SKM-1 treated with dmso at 0.1 percent for 144 hours (cell line): ENCODE data around the gene CEBPB.
A peak's percentile ranks its signal among the peaks of the same experiment; 100 is the strongest.
"Not testable (repeated sequence)": the region's sequence is repeated elsewhere in the genome, so short reads cannot be mapped to it uniquely, and the experiment has no call there.

Source experiments
- DNase-seq: peaks from one replicate; lab custom pipeline; 2025; ENCODE audit not compliant: unreplicated experiment; lab: John Stamatoyannopoulos, UW

CEBPB gene

DNA sequence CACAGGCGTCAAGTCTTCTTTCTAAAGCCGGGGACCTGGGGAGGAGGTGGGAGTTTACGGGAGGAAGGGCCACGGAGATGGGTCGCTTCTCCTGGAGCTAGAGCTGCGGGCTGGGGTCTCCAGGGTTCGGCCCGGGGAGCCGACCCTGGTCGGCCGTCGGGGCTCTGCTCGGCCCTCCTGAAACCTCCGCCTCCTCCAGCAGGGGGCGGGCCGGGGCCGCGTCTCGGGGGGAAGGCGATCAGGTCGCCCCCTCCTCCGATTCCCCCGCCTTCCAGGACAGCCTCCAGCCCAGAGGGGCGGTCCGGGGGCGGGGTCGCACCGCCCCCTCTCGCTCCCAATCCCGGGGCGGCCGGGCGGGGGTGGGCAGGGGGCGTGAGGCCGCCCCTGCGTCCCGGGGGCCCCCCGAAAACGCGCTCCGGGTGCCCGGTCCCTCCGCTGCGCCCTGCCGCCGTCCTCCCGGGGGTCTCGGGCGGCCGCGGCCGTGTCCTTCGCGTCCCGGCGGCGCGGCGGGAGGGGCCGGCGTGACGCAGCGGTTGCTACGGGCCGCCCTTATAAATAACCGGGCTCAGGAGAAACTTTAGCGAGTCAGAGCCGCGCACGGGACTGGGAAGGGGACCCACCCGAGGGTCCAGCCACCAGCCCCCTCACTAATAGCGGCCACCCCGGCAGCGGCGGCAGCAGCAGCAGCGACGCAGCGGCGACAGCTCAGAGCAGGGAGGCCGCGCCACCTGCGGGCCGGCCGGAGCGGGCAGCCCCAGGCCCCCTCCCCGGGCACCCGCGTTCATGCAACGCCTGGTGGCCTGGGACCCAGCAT lies at the start of gene CEBPB:
Gene CEBPB, plus strand, starts transcription at position 580 of the 814 bp plus-strand sequence. Its CDS starts 204 bp downstream, at position 784.
- DNase-seq: peak; percentile 85

- no peak for DNase-seq
Observed at GRCh38 chr20:50141018-50141675, 49.5 kb upstream of the CEBPB start.

DNA sequence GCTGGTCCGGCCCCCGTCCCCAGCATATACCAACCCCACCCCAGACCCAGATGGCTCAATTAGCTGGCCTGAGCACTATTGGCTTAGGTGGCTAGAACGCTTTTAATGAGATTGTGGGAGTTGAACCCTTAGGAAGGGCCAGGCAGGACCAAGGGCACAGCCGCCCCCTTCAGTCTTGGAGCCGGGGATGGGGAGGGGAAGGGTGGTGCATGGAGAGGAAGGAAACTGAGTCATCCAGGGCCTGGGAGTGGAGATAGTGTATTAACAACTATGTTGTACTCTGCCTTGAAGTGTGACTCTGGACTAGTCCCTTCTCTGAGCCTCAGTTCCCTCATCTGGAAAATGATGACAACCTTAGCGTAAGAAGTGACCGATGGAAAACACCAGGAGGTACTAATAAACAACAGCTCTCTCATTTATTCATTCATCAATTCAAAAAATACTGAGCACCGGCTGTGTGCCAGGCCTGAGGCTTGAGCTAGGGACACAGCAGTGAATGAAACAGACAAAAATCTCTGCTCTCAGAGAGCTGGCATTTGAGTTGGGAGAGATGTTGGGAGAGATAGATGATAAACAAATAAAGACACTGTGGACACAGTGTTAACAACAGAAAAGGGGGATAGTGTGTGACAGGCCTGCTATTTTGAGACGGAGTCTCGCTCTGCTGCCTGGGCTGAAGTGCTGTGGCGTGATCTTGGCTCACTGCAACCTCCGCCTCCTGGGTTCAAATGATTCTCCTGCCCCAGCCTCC lies 48.6 kb upstream of the CEBPB start:
- DNase-seq: no peak

DNA sequence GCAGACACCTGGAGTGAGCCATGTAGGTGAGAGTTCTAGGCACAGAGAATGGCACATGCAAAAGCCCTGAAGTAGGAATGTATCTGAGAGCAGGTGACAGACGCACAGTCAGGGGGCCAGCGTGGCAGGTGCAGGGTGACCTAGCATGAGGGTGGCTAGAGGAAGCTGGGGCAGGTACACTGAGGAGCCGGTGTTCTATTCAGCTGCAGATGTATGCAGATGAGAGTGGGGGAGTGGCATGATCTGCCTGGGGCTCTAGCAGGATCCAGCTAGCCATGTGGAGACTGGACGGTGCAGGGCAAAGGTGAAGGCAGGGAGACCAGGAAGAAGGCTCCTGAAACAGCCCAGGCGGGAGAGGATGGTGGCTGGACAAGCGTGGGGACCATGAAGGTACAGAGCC lies 47.8 kb upstream of the CEBPB start:
- no peak for DNase-seq

GRCh38 chr20:50144362-50144761 lies 46.3 kb upstream of the CEBPB start:
- DNase-seq: peak; percentile 37

DNA sequence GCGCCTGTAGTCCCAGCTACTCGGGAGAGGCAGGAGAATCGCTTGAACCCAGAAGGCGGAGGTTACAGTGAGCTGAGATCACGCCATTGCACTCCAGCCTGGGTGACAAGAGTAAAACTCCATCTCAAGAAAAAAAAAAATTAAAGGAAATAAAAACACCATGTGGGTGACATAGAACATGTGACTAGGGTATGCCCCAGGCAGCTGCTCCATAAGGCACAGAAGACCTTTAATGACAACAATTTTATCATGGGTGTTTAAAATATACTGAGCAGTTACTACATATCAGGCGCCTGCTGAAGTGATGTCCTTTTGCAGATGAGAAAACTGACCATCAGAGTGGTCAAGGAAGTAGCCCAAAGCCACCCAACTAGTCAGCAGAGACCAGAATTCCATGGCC lies 45.1 kb upstream of the CEBPB start:
- DNase-seq: no peak

- no peak for DNase-seq
Observed at GRCh38 chr20:50146214-50146613, 44.4 kb upstream of the CEBPB start.

DNA sequence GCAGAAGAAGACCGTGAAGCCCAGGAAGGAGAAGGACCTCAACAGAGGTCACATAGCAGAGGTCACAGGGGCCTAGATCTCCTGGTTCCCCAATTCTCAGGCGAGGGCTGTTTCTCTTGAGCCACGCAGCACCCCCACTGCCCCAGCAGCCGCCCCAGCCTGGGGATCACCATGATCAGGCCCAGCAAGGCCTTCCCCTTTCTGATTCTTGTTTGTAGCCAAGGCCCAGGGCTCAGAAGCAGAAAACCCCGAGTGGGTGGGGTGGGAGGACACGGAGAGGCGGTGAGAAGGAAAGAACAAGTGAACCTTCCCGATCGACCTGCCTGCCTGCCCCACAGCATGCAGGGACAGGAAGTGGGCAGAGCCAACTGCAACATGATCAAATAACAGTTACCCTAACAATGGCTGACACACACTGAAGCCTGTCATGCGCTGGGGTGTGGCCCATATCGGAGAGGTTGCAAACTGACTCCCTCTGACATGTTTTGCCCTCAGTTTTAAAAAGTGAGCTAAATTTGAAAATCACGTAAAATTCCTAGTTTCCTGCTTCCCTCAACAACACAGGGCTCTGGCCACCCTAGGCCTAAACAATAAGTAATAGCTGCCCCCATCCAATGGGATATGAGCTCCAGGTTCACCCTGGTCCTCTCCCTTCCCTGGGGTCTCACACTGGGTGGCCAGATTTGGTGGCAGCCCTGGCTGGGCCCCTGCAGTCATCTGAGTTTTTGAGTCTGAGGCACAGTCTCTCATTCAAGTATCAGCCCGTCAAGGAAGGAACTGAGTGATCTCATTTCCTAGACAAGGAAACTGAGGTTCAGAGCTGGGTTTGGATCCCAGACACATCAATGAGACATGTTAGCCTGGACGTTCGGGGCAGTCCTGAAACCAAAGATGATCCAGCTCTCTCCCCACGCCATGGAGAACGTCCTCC lies 43.6 kb upstream of the CEBPB start:
- DNase-seq: peak; percentile 60

DNA sequence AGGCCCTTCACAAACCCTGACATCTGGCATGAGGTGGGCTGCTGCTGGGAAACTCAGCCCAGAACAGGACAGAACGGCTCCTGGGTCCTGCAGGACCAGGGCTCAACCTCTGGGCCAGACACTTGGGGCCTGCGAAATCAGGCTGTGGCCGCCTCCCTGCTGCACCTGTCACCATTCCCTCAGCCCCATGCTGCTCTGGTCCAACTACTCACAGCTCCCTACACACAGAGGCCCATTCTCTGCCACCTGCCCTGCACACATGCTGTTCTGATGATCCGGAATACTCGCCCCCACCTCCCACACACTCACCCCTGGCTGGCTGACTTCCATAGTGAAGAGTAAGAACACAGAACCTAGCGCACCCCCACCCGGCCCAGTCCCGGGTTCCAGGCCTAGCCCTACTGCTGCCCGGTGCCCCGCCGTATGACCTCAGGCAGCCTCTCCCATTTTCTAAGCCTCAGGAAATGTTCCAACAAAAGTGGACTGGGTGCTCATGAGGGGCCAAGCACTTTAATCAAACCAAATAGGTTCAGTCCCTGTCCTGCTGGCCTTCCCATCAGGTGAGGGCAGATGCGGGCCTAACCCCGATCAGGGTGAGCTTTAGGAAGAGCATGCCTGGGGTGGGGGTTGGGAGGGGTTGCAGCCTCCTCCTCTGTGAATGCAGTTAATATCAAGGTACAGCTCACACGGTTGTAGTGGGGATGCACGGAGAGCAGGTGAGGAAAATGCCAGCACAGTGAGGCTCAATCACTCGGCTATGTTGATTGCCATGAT lies 41.0 kb upstream of the CEBPB start:
- no peak for DNase-seq

DNA sequence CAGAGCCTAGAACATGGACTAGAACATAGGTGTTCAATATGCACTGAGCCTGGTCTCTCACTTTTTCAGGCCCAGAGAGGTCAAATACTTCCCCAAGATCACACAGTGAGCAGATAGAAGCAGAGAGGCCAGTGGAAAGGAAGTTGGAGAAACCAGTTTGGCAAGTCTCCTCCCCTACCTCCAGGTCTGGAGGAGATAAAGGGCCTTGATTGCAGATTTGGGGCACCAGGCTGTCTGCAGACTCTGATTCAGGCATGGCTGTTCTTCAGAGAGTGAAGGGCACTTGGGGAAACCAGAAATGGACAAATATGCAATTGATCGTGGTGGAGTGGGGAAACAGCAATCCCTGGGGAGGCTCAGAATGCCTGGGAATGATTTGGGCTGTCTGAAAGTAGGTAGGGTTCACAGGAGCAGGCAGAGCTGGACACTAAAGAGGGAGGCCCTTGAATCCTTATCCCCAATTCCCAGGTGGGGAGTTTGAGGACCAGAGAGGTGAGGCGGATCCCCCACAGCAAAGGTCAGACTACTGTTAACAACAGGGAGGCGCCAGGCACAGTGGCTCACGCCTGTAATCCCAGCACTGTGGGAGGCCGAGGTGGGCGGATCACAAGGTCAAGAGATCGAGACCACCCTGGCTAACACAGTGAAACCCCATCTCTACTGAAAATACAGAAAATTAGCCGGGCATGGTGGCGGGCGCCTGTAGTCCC lies 39.4 kb upstream of the CEBPB start:
- DNase-seq: no peak

DNA sequence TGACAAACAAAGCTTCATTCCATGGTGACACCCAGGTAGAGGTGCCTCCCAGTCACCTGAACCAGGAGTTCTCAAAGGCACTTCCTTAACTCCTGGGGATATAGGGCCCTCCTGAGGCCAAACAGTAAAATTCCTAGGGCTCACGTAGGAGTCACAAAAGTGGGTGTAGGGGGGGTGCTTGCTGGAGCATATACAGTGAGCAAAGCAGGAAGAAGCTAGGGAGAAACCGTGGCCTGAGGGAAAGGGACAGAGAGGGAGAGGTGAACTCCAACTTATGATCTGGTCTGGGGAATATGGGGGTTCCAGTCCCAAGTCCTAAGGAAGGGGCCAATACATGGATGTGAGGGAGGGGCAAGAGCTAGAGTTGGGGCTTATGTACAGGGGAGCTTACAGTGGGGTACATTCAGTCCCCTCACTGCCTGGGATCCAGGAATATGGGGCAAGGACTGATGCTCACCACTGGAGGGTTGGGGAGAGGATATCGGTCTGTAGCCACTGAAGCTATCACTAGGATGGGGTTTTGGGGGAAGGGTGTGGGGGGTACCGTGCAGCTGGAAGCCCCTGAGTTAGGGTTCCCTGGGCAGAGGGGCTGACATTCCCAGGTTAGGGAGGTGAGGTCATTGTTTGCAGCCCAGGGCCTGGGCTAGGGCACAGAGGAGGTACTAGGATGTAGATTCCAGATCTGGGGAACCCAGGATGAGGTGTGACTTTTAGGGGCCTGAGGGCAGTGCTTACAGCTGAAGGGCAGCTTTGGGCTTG lies 38.1 kb upstream of the CEBPB start:
- no peak for DNase-seq

DNA sequence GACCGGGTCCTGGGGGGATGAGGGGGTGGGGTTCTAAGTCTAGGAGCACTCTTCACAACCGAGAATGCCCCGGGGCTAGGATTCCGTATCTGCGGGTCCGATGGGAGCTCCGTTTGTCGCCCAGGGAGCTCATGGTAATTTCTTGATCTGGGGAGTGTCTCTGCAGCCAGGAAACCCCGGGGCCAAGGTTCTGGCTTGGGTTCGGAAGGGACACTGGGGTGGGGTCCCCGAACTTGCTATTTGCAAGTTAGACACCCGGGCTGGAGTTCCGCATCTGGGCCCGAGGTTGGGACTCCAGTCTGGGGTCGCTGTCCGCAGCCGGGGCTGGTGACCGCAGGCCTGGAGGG lies 37.5 kb upstream of the CEBPB start:
- DNase-seq: no peak

GRCh38 chr20:50153500-50154377 lies 36.9 kb upstream of the CEBPB start, which contains the start of gene PEDS1:
Gene PEDS1, minus strand, starts transcription at chr20:50153723. Its CDS starts 86 bp downstream, at chr20:50153637.
- DNase-seq: peak; percentile 84

DNA sequence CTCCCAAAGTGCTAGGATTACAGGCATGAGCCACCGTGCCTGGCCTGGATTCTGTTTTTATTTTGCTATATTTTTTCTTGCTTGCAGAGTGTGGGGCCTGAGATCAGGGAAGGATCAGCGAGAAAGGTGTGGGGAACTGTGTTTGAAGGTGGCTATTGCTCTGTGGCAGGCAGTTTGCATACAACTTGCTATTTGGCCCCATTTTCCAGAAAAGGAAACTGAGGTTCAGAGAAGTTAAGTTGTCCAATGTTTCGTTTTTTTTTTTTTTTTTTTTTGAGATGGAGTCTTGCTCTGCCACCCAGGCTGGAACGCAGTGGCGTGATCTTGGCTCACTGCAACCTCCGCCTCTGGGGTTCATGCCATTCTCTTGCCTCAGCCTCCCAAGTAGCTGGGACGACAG lies 29.1 kb upstream of the CEBPB start:
- DNase-seq: not testable (repeated sequence)

GRCh38 chr20:50163570-50164317 lies 26.9 kb upstream of the CEBPB start:
- DNase-seq: no peak

DNA sequence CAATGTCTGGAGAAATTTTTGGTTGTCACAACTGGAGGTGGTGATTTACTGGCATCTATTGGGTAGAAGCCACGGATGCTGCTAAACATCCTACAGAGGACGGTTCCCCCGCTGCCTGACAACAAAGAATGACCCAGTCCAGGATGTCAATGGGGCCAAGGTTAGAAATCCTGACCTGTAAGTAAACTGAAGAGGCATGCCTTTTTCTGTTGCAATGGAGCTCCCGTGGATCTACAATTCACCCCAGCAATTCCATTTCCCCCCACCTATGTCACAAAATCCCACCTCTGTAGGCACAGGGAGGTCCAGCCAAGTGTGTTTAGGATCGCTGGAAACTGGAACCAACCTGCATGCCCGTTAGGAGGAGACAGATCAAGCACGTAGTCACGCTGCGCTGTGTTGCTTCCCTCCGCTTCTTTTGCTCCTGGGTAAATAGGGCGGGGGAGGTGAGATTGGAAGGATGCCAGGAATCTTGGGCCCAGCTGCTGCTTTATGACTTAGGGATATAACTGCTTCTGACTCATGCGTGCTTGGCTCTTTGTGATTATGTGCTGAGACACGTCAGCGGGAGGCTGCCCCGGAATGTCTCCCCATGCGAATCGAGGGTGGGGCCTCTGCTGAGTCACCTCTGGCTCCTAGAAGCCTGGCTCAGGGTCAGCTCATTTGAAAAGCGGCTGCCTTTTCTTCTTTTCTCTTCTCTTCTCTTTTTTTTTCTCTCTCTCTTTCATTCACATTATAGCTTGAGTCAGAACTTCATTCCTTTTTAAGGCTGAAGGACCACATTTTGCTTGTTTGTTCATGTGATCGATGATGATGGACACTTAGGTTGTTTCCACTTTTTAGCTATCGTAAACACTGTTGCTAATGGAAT lies 24.7 kb upstream of the CEBPB start:
- peak; percentile 78 for DNase-seq
